ENCODE data around the gene PTOV1.

Gene PTOV1

DNA sequence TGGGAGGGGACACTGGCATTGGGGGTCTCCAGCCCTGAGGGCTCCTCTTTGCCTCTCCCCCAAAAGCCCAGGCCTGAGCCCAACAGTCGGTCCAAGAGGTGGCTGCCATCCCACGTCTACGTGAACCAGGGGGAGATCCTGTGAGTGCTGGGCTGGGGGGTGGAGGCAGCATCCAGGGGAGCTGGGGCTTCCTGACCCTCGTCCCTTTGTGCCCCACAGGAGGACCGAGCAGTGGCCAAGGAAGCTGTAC is 6.8 kb downstream of the PTOV1 start:
- in situ Hi-C loops (cut with MboI; ENCODE audit: low sequenced_read_pairs): no loop called here

DNA sequence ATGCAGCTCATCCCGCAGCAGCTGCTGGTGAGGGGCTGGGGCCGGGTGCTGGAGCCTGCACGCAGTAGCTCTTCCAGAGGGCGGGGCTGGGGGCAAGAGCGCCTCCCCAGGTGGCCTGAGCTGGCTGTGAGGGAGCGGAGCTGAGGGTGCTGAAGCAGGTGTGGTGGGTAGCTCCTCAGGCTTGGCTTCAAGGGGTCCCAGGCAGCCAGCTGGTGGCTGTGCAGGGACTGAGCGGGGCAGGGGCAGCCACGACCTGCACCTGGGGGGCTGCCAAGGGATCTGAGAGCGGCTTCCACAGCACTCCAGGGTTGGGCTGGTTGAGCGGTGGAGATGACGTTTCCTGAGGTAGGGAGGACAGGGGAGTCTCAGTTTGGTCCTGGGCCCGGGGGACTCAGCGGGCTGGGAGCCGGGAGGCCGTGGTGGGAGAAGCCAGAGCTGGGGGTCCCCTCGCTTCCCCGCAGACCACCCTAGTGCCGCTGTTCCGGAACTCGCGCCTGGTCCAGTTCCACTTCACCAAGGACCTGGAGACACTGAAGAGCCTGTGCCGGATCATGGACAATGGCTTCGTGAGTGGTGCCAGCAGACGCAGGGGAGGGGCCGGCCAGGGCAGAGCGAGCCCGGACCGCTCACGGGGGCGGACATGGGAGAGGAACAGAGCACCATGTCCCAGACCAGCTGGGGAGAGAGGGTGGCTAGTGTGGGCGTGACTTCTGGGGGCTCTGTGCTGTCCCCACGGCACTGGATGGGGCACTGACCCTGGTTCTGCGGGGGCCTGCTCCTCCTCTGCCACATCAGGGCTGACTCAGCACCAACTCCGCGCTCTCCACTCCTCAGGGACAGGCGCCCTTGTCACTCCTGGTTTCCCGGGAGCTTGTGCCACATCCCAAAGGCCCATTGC is 7.4 kb downstream of the PTOV1 start:
- in situ Hi-C loops (cut with MboI; ENCODE audit: low sequenced_read_pairs): no loop called here

DNA sequence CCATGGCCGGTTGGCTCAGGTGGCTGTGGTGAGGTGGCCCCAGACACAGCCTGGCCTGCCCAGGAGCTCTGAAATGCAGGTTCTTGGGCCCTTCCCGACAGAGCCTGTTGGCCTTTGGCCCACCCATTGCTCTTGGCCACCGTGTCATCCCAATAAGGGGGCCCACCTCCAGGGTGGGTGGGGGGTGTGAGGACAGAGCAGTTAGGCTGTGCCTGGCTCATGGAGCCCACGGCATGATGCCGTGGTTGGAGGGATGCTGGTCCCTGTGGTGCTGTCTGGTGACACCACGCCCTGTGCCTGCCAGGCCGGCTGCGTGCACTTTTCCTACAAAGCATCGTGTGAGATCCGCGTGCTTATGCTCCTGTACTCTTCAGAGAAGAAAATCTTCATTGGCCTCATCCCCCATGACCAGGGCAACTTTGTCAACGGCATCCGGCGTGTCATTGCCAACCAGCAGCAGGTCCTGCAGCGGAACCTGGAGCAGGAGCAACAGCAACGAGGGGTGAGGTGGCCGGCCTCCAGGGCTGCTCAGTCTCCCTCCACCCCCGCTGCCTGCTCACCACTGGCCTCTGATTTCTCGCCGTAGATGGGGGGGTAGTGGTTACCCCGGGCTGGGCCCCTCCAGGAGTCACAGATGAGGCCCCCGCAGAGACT is 8.8 kb downstream of the PTOV1 start:
- in situ Hi-C loops (cut with MboI; ENCODE audit: low sequenced_read_pairs): no loop called here

DNA sequence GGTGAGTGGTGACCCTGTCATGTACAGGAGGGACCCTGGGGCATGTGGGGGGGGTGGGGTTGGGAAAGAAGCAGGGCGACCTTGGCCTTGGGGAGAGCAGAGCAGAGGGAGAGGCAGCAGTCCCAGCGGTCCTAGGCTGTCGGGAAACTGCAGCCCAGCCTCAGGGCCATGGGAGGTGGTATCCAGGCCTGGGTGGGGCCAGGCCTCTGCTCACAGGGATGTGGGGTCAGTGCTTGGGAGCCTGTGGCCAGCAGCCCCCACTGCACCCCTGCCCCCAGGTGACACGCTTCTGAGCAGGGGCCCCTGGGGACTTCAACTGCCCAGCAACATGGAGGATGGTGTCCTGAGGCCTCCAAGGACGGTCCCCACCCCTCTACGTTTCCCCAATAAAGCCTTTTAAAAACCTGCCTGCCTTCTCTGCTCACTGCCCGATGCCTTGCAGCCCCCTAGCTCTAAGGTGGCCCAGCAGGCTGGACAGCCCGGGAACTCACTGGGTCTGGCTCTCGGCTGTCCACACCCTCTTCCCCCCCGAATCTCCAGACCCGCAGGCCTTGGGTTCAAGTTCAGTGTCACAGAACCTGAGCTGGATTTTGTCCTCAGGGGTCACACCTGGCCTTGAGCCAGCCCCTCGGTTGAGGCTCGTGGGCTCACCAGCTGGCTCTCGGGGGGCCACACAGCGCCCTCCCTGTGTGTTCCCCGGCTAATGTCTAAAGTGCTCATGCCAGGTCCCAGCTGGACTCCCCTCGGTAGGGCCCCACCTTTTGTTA is 9.6 kb downstream of the PTOV1 start:
- in situ Hi-C loops (cut with MboI; ENCODE audit: low sequenced_read_pairs): no loop called here

DNA sequence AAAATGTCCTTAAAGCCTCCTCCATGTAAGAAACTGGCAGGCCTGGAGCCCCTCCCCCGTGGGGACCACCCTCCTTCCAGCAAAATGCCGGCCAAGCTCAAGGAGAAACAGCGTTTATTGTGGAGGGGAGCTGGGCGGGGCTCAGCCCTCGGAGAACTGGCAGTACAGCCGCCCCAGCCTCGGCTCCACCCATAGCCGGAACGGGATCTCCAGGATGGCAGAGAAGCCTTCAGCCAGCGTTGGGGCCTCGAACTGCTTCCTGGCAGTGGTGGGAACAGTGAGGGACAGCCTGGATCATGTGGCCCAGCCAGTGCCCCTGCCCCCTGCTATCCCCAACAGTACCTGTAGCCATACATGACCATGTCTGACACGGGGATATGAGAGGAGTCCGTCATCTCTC is 10.1 kb downstream of the PTOV1 start:
- in situ Hi-C loops (cut with MboI; ENCODE audit: low sequenced_read_pairs): no loop called here

DNA sequence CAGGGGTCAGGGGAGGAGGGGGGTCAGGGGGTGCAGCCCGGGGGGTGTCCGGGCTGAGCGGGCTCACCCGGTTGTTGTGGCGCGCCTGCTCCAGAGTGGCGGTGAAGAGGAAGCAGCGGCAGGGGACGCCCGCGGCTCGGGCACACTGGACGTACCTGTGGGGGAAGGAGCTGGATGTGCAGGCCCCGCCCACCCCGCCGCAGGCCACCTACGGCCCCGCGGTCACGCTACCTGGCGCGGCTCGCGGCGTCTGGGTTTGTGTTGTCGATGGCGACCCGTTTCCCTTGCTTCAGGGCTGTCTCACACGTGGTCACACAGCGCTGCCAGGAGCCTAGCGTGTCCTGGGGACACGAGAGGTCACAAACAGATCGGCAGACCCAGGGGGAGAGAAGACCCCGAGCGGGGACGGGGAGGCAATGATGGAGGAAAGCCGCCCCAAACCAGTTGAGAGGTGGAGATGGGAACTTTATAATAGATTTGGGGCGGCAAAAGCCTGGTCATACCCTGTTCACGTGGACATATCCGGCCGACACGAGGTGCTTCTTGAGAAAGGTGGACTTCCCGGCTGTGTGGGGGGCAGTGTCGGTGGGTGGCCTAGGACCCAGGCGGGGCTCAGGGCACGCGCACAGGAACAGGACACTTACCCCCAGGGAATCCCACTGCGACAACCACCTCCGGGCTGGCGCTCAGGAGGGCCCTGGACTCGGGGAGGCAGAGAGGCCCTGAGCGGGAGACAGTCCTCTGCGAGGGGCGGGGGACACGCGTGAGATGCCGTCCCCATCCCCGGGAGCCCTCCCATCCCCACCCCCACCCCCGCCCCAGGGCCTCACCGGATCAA is 10.8 kb downstream of the PTOV1 start:
- in situ Hi-C loops (cut with MboI; ENCODE audit: low sequenced_read_pairs): no loop called here

DNA sequence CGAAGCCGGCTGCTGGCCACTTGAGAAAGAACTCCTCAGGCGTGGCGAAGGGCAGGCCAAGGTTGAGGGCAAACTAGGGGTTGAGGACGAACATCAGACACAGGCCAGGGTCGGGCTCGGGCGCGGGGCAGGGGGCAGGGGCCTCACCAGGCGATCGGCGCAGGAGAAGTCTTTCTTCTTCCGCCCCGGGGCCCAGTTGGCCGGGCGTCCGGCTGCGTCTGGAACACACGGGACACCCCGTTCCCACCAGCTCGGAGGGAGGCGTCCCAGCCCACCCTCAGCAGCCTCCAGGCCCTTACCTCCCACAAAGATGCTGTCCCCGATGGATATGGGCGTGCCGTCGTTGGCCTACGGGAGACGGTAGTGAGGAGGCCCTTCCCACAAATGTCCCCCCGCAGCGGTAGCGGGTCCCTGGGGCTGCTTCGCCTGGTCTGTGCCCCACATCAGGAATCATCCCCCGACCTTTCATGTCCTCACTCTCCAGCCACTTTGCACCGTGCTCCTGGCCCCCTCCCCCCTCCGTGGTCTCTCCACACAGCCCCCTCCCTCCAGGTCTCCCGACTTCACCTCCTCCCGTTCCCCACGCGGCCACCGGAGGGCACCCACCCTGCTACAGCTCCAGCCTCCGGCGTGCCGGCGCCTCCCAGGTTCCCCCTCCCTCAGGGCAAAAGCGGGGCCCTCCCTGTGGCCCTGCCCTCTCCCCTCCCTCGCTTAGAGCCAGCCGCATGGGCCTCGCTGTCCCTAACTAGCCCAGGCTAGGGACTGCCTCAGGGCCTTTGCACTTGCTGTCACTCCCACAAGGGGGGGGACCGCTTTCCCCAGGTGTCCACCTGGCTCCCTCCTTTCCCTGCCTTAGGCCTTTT is 11.7 kb downstream of the PTOV1 start:
- in situ Hi-C loops (cut with MboI; ENCODE audit: low sequenced_read_pairs): no loop called here

DNA sequence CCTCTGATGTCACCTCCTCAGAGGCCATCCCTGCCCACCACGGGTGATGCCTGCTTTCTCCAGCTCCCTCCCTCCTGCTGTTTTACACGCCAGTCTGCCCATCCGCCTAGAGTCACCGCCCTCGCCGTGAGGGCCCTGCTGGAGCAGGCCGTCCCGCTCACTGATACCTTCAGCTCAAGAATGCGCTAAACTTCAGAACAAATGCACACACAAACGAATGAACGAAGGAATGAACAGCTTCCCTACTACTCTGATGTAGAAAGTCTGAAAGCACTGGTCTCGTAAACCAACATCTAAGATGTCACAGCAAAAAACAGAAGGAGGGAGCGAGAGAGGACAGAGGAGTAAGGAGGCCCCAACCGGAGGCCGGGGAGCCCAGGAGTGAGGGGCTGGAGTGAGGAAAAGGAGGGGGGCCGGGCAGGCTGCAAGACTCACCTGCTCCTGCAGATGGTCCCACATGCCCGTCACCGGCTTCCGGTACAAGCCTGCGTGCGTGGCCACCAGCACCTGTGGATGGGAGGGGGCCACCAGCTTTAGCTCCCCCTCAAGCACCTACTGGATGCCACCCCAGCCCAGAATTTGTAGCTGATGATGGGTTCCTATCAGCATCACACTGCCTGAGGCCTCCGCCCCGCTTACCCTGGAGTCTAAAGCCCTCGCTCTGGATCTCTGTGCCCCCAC is 12.4 kb downstream of the PTOV1 start:
- in situ Hi-C loops (cut with MboI; ENCODE audit: low sequenced_read_pairs): no loop called here

DNA sequence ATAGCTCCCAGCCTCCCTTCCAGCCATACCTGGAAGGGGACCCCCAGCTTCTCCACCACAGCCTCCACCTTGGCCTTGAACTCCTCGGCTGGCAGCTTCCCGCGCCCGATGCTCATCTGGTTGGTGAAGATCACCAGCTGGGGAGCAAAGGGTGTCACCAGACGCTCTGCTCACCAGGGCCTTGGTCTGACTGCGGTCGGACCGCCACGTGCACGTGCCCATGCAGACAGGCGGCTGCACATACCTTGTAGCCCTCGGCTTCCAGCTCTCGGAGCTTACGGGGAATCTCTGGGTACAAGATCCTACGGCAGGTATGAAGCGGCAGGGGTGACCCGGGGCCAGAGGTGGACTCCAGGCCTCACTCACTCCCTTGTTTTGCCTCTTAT is 13.0 kb downstream of the PTOV1 start:
- in situ Hi-C loops (cut with MboI; ENCODE audit: low sequenced_read_pairs): no loop called here

DNA sequence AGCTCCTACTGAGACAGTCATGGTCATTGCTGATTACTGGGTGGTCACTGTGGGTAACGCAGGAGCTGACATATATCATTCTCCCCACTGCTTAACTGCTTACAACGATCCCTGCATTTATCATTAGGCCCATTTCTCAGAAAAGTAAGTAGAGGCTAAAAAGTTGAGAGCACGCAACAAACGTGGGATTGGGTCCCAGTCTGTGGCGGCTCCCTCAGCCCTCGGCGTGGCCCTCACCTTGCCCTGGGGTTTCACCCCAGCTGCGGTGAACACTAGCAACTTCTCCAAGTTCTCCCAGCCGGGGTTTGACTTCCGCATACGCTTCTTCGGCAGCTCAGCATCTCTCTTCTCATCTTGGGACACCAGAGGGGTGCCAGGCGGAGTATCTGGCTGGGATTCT is 13.9 kb downstream of the PTOV1 start:
- in situ Hi-C loops (cut with MboI; ENCODE audit: low sequenced_read_pairs): no loop called here

DNA sequence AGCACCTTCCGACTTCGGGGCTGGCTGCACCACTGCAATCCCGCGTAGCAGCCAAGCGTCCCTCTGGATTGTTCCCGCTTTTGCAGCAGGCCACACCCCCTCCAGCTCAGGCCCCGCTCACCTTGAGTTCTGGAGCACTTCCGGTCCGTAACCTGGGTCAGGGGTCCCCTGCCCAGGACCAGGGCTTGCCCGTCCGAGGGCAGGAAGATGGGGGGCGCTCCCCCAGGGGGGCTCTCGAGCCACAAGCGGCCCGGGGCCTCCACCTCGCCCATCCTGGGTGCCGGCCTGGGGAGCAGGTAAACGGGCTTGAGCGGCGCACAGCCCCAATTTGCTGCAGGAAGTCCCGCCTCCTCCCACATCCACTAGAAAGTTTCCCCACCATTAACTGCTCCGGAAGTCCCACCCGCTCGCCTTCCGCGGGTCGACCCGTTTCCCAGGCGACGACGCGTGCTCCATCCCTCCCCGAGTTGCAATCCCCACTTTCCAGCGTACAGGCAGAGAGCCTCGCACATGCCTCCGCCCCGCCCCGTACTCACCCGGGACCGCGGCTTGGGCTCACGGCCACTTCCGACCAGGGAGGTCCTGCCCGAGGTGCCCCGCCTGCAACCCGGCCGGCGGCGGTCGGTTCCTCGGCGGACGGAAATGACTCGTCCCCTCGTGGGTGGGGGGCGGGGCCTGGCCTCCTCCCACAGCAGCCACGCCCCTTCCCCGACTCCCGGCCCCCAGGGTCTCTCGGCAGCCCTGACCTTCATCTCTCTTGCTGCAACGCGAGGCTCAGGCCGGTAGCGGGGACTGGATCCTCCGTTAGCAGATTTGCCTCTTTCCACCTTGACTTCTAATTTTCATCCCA is 16.2 kb downstream of the PTOV1 start, which contains the start of gene PNKP:
PNKP (minus strand) TSS at position 644 of the 850 bp plus-strand sequence; CDS start at position 272, 372 bp downstream.
- in situ Hi-C loops (cut with MboI; ENCODE audit: low sequenced_read_pairs): no loop called here

DNA sequence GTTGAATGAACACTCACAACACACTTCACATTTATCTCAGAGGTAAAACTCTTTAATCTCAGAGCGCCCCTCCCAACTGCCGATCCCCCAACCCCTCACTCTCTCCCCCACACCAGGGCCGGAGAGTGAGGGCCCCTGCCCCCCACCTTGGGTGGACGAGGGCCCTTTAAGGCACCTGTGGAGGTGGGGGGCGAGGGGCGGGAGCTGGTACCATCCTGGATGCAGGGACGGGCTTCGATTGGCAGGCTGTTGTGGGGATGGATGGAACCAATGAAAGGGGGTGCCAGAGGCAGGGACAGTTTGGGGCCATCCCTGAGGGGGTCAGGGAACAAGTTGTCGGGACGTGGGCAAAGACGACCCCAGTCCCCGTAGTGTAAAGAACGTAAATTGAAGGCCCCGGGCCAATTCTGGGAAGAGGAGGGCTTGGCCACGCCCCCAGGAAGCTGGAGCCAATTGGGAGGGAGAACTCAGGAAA is 18.1 kb downstream of the PTOV1 start:
- in situ Hi-C loops (cut with MboI; ENCODE audit: low sequenced_read_pairs): no loop called here

DNA sequence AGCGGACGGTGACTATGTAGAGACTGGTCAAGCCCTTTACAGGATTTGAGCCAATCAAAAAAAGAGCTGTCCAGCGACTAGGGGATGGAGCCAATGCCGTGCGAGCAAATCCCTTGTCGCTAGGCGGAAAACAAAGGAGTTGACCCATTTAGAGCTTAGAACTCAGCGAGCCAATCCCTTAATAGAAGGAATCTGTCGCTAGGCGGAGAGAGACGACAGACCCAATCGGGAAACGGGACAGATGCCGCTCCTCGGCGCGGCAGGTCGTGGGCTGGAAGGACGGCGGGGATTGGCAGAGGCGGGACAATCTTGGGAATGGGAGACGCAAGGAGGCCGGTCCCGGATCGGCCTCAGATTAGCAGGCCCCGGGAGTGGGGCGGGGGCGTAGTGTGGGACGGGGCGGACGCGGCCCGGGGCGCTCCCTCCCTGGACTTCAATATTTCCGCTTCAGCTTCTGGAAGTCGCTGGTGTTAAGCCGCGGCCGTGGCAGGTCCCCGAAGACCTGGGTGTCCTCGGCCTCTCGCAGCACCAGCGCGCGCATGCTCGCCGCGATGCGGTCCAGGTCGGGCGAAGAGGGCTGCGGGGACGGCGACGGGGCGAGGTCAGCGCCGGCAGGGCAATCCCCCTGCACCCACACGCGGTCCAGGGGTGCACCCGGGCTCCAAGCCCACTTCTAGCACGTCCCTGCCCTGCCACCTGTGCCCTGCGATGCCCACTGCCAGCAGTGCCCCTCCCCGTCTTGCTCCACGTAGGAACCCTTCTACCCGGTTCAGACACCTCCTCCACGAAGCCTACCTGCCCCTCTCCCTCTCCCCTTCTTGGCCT is 18.7 kb downstream of the PTOV1 start:
- in situ Hi-C loops (cut with MboI; ENCODE audit: low sequenced_read_pairs): no loop called here

DNA sequence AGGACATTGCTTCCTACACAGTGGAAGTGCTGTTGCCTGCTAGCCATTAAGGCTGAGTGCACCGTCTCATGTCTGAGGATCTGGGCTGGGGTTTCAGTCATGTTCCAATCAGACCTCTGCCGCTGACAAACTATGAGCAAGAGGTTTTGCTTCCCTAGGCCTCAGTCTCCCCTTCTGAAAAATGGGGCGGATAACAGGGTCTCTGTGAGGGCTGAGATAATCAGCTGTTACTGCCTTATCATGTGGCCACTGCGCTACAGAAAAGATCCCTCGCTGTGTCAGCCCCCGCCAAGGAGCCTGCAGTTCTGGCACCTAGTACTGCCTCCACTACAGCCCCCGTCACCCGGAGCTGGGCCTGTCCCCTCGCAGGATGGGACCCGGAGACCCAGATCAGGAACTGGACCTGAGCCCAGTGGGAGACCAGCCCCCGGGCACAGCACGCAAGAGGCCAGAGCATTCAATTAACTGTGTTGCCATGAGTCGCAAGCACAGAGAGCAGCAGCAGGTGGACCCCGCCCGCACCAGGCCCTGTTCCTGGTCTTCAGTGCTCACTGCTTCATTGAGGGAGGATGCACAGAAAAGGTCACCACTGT is 19.4 kb downstream of the PTOV1 start:
- in situ Hi-C loops (cut with MboI; ENCODE audit: low sequenced_read_pairs): no loop called here

DNA sequence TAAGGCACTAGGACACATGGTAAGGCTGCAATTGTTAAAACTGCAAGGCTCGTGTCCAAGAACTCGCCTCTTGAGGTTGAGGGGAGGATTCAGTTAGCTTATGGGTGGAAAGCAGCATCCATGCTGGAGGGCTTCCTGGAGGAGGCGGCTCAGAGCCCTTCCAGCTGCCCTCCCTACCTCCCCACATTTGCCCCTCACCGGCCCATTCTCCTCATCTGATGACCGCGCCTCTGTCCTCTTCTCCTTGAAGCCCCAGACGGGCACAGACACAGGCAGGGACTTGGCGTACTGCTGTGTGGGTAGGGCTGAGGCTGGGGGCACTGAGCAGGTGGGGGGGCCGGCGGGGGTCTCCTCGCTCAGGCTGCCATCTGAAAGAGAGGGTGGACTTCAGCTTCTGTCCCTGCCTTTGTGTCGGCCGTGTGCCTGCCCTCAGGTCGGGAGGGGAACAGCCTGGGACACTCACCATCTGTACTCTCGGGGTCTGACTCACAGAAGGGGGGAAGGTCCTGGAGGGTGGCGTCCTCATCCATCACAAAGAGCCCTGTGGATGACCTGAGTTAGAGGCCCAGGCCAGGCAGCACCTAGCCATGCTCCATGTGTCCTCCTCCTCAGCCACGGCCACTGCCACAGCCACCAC is 20.5 kb downstream of the PTOV1 start:
- in situ Hi-C loops (cut with MboI; ENCODE audit: low sequenced_read_pairs): no loop called here

DNA sequence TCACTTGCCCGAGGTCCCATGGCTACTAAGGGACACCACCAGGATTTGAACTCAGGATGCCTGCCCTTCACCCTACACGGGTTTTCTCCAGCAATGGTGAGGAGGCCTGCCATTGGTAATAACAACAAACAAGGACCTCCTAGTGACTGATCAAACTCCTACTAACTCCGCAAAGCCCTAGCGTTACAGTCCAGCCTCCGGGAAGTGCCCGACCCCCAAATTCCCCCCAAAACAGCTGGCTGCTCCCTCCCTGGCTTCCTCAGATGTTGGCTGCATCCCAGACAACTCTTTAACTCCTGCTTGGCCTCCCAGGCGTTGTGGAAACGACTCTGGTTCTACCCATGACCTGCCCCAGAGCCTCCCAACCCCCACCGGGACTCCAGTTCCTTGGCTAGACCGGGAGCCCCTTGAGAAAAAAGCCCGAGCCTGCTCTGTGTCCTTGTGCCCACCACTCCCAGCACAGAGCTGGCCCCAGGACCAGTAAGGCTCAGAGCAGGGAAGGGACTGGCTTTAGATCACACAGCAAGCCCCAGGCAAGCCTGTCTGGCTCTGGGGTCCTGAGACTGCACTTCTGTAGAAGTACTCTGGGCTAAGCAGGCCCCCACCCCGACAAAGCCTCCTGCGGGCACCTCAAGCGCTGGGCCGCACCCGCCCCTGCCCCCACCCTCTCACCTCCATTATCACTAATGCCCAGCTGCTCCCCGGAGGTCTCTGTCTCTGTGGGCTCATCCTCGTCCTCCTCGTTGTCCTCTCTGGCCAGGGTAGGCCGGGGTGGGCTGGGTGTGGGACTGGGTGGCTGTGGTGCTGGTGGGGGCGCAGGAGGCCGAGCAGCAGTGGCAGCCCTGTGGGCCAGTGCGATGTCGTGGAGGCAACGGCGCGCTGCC is 21.5 kb downstream of the PTOV1 start:
- in situ Hi-C loops (cut with MboI; ENCODE audit: low sequenced_read_pairs): no loop called here
